Transverse colon (tissue), 4 donors: ENCODE data around the gene NR2F1-AS1. TPM values are rescaled to one million over a fixed set of nuclear protein-coding genes. Genes with fewer than 3 reads are reported as not detected.

Source experiments
- DNase-seq: peaks from one replicate; pipeline ENCODE4 v3.0.0-alpha.2; 2019
- H3K27ac ChIP-seq, 4 donors: fragments of 200-600 bp; sonication (generic); 2 replicates each; pipeline ENCODE4 v1.5.1; 2016 to 2018; ENCODE audit warnings: inconsistent platforms in 4 of 4
- H3K27me3 ChIP-seq: fragments of 200-600 bp; sonication (generic); 2 replicates; pipeline ENCODE4 v1.5.1; 2017; ENCODE audit warnings: inconsistent platforms
- H3K36me3 ChIP-seq, 4 donors: fragments of 200-600 bp; sonication (generic); 2 replicates each; pipeline ENCODE4 v1.5.1; 2017 to 2019; ENCODE audit warnings: inconsistent platforms in 4 of 4
- H3K4me1 ChIP-seq, 4 donors: fragments of 200-600 bp; sonication (generic); 2 replicates each; pipeline ENCODE4 v1.5.1; 2017 to 2020; ENCODE audit warnings: inconsistent platforms in 4 of 4
- H3K4me3 ChIP-seq, 4 donors: fragments of 200-600 bp; sonication (generic); 1 replicate in 1 of 4; 2 replicates in 3 of 4; pipeline versions ENCODE4 v1.5.1 to v1.6.1; 2017 to 2019; ENCODE audit warnings: inconsistent platforms in 4 of 4
- H3K9me3 ChIP-seq, 2 donors: fragments of 200-600 bp; sonication (generic); 2 replicates each; pipeline ENCODE4 v1.5.1; 2017 to 2019; ENCODE audit warnings: inconsistent platforms in 2 of 2
- EP300 ChIP-seq: sonication (generic); formaldehyde crosslinking; IDR thresholded peaks from one replicate; pipeline ENCODE4 v1.6.1; 2017; ENCODE audit warnings: antibody characterized with exemption, low read depth
- POLR2A ChIP-seq: fragments of 450-650 bp; IDR thresholded peaks from one replicate; pipeline ENCODE4 v1.6.1; 2016; ENCODE audit warnings: antibody characterized with exemption, mild to moderate bottlenecking, moderate library complexity
- POLR2AphosphoS5 ChIP-seq, 3 donors: sonication (generic); formaldehyde crosslinking; IDR thresholded peaks; one replicate each; pipeline ENCODE4 v1.6.1; 2016; ENCODE audit warnings: antibody characterized with exemption in 3 of 3
- WGBS, 2 donors: methylation state at CpG; one replicate each; pipeline ENCODE4 v1.1.5; 2018; ENCODE audit warnings: low coverage in 1 of 2; 5-methylcytosine and 5-hydroxymethylcytosine counted together
- in situ Hi-C, 4 donors: fragments of 200-750 bp; cut with MboI; loops; one replicate each; pipeline versions ENCODE4 v1.15.0 to v1.15.1; 2017; ENCODE audit warnings: low sequenced_read_pairs in 3 of 4, low pct_ligation_motif_present in 1 of 4, low pct_unique_long_range_greater_than_20kb in 1 of 4
- intact Hi-C: fragments of 100-400 bp; cut with DNase I; formaldehyde crosslinking; loops from one replicate; pipeline ENCODE4 v1.15.1; 2023; ENCODE audit warnings: low total_unique reads
- total RNA-seq, 4 donors: library from RNA; depleted of rRNA; stranded (reverse); fragments of >200 nt; gene quantifications; one replicate each; pipeline ENCODE4 v1.1.0, GENCODE V29; 2016
- TF ChIP-seq, protein P1 (sequence below), 5 experiments: fragments of 200-600 bp in 3 of 5; fragments of 450-650 bp in 2 of 5; sonication (generic) in 3 of 5; IDR thresholded peaks; 1 replicate in 2 of 5; 2 replicates in 3 of 5; pipeline ENCODE4 v1.5.1; 2016 to 2017; ENCODE audit warnings: antibody characterized with exemption in 5 of 5, inconsistent platforms in 3 of 5, mild to moderate bottlenecking in 2 of 5, moderate library complexity in 1 of 5

The NR2F1-AS1 gene
- total RNA-seq, 4 donors from 2014 or later, result 1.2 to 3.7 (median 2.2) TPM

- Histone ChIP-seq H3K4me1 (no peaks in the 10 kb centered on the region), H3K4me3 (no peak overlapping the region), H3K9me3 (no peaks in the 10 kb centered on the region), H3K27ac (no peak overlapping the region), H3K36me3 (no peaks in the 10 kb centered on the region), H3K27me3 (no peaks in the 10 kb centered on the region)
- TF ChIP-seq POLR2AphosphoS5 (IDR thresholded peaks at IDR 0.05), result no peak
- in situ Hi-C loops, result no loop called here
- no peak for DNase-seq
- intact Hi-C loops, result no loop called here
- WGBS, 2 donors, result 67 to 83% methylated on average over 2 of the region's 2 CpGs
These were observed 150.3 kb downstream of the NR2F1-AS1 start for GRCh38 chr5:93430673-93431199.

GRCh38 chr5:93430118-93430517 is 150.9 kb downstream of the NR2F1-AS1 start:
- H3K4me3 ChIP-seq, result no peak overlapping the region
- in situ Hi-C loops, result no loop called here
- 80% methylated on average over 3 to 8 of the region's 8 CpGs for WGBS, 2 donors

GRCh38 chr5:93428868-93429267 is 152.2 kb downstream of the NR2F1-AS1 start:
- WGBS, 2 donors, result 61 to 70% methylated on average over 1 of the region's 1 CpG
- Histone ChIP-seq H3K4me1 (no peaks in the 10 kb centered on the region), H3K36me3 (no peaks in the 10 kb centered on the region), H3K27me3 (no peaks in the 10 kb centered on the region), H3K27ac (no peak overlapping the region), H3K9me3 (no peaks in the 10 kb centered on the region), H3K4me3 (no peak overlapping the region)
- in situ Hi-C loops (no loop called here), intact Hi-C loops (no loop called here)
- TF ChIP-seq POLR2A (no peak), POLR2AphosphoS5 (IDR thresholded peaks at IDR 0.05) (no peak), EP300 (no peak)
- TF ChIP-seq, protein P1, sequence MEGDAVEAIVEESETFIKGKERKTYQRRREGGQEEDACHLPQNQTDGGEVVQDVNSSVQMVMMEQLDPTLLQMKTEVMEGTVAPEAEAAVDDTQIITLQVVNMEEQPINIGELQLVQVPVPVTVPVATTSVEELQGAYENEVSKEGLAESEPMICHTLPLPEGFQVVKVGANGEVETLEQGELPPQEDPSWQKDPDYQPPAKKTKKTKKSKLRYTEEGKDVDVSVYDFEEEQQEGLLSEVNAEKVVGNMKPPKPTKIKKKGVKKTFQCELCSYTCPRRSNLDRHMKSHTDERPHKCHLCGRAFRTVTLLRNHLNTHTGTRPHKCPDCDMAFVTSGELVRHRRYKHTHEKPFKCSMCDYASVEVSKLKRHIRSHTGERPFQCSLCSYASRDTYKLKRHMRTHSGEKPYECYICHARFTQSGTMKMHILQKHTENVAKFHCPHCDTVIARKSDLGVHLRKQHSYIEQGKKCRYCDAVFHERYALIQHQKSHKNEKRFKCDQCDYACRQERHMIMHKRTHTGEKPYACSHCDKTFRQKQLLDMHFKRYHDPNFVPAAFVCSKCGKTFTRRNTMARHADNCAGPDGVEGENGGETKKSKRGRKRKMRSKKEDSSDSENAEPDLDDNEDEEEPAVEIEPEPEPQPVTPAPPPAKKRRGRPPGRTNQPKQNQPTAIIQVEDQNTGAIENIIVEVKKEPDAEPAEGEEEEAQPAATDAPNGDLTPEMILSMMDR (IDR thresholded peaks at IDR 0.05), result no peak
- DNase-seq, result no peak

More at GRCh38 chr5:93430118-93430517, 150.9 kb downstream of the NR2F1-AS1 start:
- no peaks in the 10 kb centered on the region for H3K4me1 ChIP-seq
- no peaks in the 10 kb centered on the region for H3K36me3 ChIP-seq
- H3K27ac ChIP-seq, result no peak overlapping the region
- TF ChIP-seq, protein P1 (IDR thresholded peaks at IDR 0.05), result no peak
- TF ChIP-seq POLR2AphosphoS5 (IDR thresholded peaks at IDR 0.05) (no peak), EP300 (no peak), POLR2A (no peak)
- no peaks in the 10 kb centered on the region for H3K9me3 ChIP-seq
- DNase-seq, result no peak
- intact Hi-C loops, result no loop called here
- H3K27me3 ChIP-seq, result no peaks in the 10 kb centered on the region

- Histone ChIP-seq H3K4me1 (no peaks in the 10 kb centered on the region), H3K36me3 (no peaks in the 10 kb centered on the region), H3K27ac (no peak overlapping the region), H3K4me3 (no peak overlapping the region), H3K9me3 (no peaks in the 10 kb centered on the region), H3K27me3 (no peaks in the 10 kb centered on the region)
- intact Hi-C loops (no loop called here), in situ Hi-C loops (no loop called here)
- no peak for DNase-seq
- TF ChIP-seq EP300 (no peak), POLR2AphosphoS5 (IDR thresholded peaks at IDR 0.05) (no peak), POLR2A (no peak)
- TF ChIP-seq, protein P1 (IDR thresholded peaks at IDR 0.05), result no peak
- 20 to 31% methylated on average over 1 of the region's 1 CpG for WGBS, 2 donors
These were observed 153.7 kb downstream of the NR2F1-AS1 start for GRCh38 chr5:93427316-93427715.

DNA sequence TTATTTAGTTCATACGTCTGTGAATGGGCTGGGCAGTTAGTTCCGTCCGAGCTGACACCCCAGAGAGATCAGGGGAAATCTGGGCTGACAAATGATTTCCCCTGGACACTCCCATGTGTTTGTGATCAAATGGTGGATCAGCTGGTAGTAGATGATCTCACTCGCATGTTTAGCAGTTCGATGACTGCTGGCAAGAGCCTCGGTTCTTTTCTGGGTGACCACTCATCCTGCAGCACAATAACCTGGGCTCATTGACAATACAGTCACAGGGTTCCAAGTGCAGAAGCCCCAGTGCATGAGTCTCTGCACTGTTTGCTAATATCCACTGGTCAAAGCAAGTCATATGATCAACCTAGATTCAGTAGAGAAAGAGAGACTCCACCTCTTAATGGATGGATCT is 155.9 kb downstream of the NR2F1-AS1 start:
- TF ChIP-seq POLR2AphosphoS5 (IDR thresholded peaks at IDR 0.05), result no peak
- no peak for TF ChIP-seq EP300
- TF ChIP-seq, protein P1 (IDR thresholded peaks at IDR 0.05), result no peak
- no peak for TF ChIP-seq POLR2A
- H3K27ac ChIP-seq, result no peak overlapping the region
- no peaks in the 10 kb centered on the region for H3K36me3 ChIP-seq

More for the DNA sequence above, 155.9 kb downstream of the NR2F1-AS1 start:
- WGBS, 2 donors, result 68 to 71% methylated on average over 3 to 6 of the region's 6 CpGs
- Histone ChIP-seq H3K27me3 (no peaks in the 10 kb centered on the region), H3K9me3 (no peaks in the 10 kb centered on the region), H3K4me3 (no peak overlapping the region), H3K4me1 (no peaks in the 10 kb centered on the region)
- intact Hi-C loops, result no loop called here
- in situ Hi-C loops, result no loop called here
- DNase-seq, result no peak
